ENCODE results near the gene ADPRHL1.

Gene ADPRHL1

DNA sequence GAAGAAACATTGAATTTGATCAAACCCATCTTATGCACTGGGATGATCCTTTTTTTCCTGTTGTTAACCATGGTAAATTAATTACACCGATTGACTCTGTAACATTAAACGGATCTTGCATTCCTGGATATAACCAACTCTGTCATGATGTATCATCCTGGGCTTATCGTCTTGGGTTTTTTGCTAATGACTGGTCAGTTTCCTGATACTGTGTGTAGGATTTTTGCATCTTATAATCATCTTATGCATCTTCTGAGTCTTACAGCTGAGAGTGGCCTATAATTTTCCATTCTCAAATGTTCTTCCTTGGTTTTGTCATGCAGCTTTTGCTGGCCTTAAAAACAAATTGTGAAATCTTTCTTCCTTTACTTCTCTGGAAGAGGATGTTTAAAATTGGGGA, 24.4 kb upstream of the ADPRHL1 start:
- Histone ChIP-seq H3K27ac (ENCODE audit: low read length) (no peak overlapping the region), H3K4me2 (ENCODE audit: low read length) (no peak overlapping the region), H3K4me3 (ENCODE audit: low read length) (no peak overlapping the region), H2AFZ (ENCODE audit: low read depth, low read length) (no peak overlapping the region), H3K9me3 (ENCODE audit: insufficient read depth, low read length) (no peaks in the 10 kb centered on the region), H3K4me1 (ENCODE audit: low read length) (no peaks in the 10 kb centered on the region), H3K79me2 (ENCODE audit: low read length) (peaks cover 13% of the 10 kb centered on the region), H4K20me1 (ENCODE audit: insufficient read depth, low read length) (0 out of 2 replicates have a peak, but pooled peaks cover 3% of the 10 kb centered on the region), H3K9ac (ENCODE audit: low read length) (no peak overlapping the region), H3K36me3 (replicated peaks; ENCODE audit: low read depth, low read length) (peaks cover 60% of the 10 kb centered on the region), H3K27me3 (ENCODE audit: low read depth, low read length) (no peaks in the 10 kb centered on the region)
- TF ChIP-seq, protein P1, sequence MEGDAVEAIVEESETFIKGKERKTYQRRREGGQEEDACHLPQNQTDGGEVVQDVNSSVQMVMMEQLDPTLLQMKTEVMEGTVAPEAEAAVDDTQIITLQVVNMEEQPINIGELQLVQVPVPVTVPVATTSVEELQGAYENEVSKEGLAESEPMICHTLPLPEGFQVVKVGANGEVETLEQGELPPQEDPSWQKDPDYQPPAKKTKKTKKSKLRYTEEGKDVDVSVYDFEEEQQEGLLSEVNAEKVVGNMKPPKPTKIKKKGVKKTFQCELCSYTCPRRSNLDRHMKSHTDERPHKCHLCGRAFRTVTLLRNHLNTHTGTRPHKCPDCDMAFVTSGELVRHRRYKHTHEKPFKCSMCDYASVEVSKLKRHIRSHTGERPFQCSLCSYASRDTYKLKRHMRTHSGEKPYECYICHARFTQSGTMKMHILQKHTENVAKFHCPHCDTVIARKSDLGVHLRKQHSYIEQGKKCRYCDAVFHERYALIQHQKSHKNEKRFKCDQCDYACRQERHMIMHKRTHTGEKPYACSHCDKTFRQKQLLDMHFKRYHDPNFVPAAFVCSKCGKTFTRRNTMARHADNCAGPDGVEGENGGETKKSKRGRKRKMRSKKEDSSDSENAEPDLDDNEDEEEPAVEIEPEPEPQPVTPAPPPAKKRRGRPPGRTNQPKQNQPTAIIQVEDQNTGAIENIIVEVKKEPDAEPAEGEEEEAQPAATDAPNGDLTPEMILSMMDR (IDR thresholded peaks at IDR 0.05; ENCODE audit: low read depth, low read length): no peak
- TF ChIP-seq EZH2phosphoT487 (IDR thresholded peaks at IDR 0.05; ENCODE audit: low read depth): no peak

DNA sequence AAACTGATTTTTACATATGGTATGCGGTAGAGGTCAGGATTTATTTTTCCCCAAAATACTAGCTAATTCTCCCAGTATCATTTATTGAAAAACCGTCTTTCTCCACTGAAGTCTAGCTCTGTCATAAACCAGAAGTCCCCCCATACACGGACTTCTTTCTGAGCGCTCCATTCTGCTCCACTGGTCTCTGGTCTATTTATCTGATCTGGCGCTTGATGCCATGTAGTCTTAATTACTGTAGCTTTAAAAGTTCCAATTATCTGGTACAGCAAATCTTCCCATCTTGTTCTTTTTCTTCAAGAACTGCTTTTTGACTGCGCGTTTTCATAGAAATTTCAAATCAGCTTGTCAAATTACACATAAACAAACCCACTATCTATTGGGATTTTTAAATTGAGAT, 23.5 kb upstream of the ADPRHL1 start:
- no peaks in the 10 kb centered on the region for H3K9me3 ChIP-seq (ENCODE audit: insufficient read depth, low read length)
- H2AFZ ChIP-seq (ENCODE audit: low read depth, low read length): no peak overlapping the region
- no peaks in the 10 kb centered on the region for H3K4me1 ChIP-seq (ENCODE audit: low read length)
- H3K9ac ChIP-seq (ENCODE audit: low read length): no peak overlapping the region
- H3K36me3 ChIP-seq (replicated peaks; ENCODE audit: low read depth, low read length): peaks cover 58% of the 10 kb centered on the region
- TF ChIP-seq, protein P1 (IDR thresholded peaks at IDR 0.05; ENCODE audit: low read depth, low read length): no peak
- no peak for TF ChIP-seq EZH2phosphoT487 (IDR thresholded peaks at IDR 0.05; ENCODE audit: low read depth)
- H3K4me3 ChIP-seq (ENCODE audit: low read length): no peak overlapping the region
- H3K79me2 ChIP-seq (ENCODE audit: low read length): peaks cover 4% of the 10 kb centered on the region; the same call in 1 of the 2 replicates
- H3K27ac ChIP-seq (ENCODE audit: low read length): no peak overlapping the region
- no peak overlapping the region for H3K4me2 ChIP-seq (ENCODE audit: low read length)
- H3K27me3 ChIP-seq (ENCODE audit: low read depth, low read length): no peaks in the 10 kb centered on the region
- H4K20me1 ChIP-seq (ENCODE audit: insufficient read depth, low read length): 0 out of 2 replicates have a peak, but pooled peaks cover under 1% of the 10 kb centered on the region

DNA sequence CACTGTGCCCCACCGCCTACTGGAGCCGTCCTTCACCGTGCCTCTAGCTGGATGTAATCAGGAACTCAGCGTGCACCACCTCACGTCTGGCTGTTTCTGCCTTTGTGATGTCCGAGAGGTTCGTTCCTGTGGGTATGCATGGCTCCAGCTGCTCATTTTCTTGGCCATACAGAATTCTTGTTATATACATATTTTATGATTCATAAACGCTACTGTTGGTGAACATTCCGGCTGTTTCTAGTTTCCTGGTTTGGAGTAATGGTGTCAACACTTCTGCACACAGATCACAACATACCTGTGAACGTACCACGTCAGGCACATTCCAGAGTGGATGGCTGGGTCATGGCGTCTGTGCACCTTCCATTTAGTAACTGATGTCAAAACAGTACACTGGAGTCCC, 22.6 kb upstream of the ADPRHL1 start:
- no peak overlapping the region for H3K4me3 ChIP-seq (ENCODE audit: low read length)
- TF ChIP-seq, protein P1 (IDR thresholded peaks at IDR 0.05; ENCODE audit: low read depth, low read length): no peak
- TF ChIP-seq EZH2phosphoT487 (IDR thresholded peaks at IDR 0.05; ENCODE audit: low read depth): no peak
- H3K9me3 ChIP-seq (ENCODE audit: insufficient read depth, low read length): no peaks in the 10 kb centered on the region
- H4K20me1 ChIP-seq (ENCODE audit: insufficient read depth, low read length): no peaks in the 10 kb centered on the region
- no peaks in the 10 kb centered on the region for H3K27me3 ChIP-seq (ENCODE audit: low read depth, low read length)
- H3K79me2 ChIP-seq (ENCODE audit: low read length): peaks cover 3% of the 10 kb centered on the region; the same call in 1 of the 2 replicates
- H2AFZ ChIP-seq (ENCODE audit: low read depth, low read length): no peak overlapping the region
- no peak overlapping the region for H3K27ac ChIP-seq (ENCODE audit: low read length)
- H3K4me2 ChIP-seq (ENCODE audit: low read length): no peak overlapping the region
- no peak overlapping the region for H3K9ac ChIP-seq (ENCODE audit: low read length)
- peaks cover 63% of the 10 kb centered on the region for H3K36me3 ChIP-seq (replicated peaks; ENCODE audit: low read depth, low read length)
- no peaks in the 10 kb centered on the region for H3K4me1 ChIP-seq (ENCODE audit: low read length)

DNA sequence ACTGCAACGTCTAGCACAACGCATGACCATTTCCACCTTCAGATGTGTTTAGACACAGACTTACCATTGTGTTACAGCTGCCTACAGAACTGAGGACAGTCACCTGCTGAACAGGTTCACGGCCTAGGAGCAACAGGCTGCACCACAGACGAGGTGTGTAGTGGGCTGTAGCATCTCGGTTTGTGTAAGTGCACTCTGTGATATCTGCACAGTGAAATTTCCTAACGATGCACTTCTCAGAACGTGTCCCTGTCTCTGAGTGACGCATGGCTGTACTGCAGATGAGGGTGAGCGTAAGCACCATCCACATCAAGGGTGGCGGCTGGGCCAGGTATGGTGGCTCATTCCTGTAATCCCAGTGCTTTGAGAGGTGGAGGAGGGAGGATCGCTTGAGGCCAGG, 22.0 kb upstream of the ADPRHL1 start:
- Histone ChIP-seq H3K27ac (ENCODE audit: low read length) (no peak overlapping the region), H3K4me3 (ENCODE audit: low read length) (no peak overlapping the region), H3K27me3 (ENCODE audit: low read depth, low read length) (no peaks in the 10 kb centered on the region), H3K4me2 (ENCODE audit: low read length) (no peak overlapping the region), H3K9me3 (ENCODE audit: insufficient read depth, low read length) (no peaks in the 10 kb centered on the region), H3K36me3 (replicated peaks; ENCODE audit: low read depth, low read length) (peaks cover 59% of the 10 kb centered on the region), H3K9ac (ENCODE audit: low read length) (no peak overlapping the region), H3K4me1 (ENCODE audit: low read length) (no peaks in the 10 kb centered on the region), H4K20me1 (ENCODE audit: insufficient read depth, low read length) (peaks cover 2% of the 10 kb centered on the region; the same call in 1 of the 2 replicates), H3K79me2 (ENCODE audit: low read length) (no peaks in the 10 kb centered on the region), H2AFZ (ENCODE audit: low read depth, low read length) (no peak overlapping the region)
- TF ChIP-seq, protein P1 (IDR thresholded peaks at IDR 0.05; ENCODE audit: low read depth, low read length): no peak
- no peak for TF ChIP-seq EZH2phosphoT487 (IDR thresholded peaks at IDR 0.05; ENCODE audit: low read depth)
